ENCODE data around the gene GFOD2. TPM values are rescaled to one million over a fixed set of nuclear protein-coding genes. Genes with fewer than 3 reads are reported as not detected.

The GFOD2 gene
- total and polyA plus RNA-seq, 2 of the 13 experiments (the other 11 are each of a cell fraction or from before 2014, with no cell fraction given), result 11.1 to 17.2 TPM

GRCh38 chr16:67679935-67680897, 38.9 kb downstream of the GFOD2 start:
- ATAC-seq, result no peak
- H3K4me1 ChIP-seq (ENCODE audit: insufficient read depth, low read length), result no peaks in the 10 kb centered on the region
- 93% methylated on average over 10 of the region's 10 CpGs for WGBS (ENCODE audit: low lambda C conversion rate)

More at GRCh38 chr16:67679935-67680897, 38.9 kb downstream of the GFOD2 start:
- FAIRE-seq (no peak), DNase-seq (ENCODE audit: low spot score) (no peak)
- no TSS peak for BruUV-seq (replicated peaks)
- H4K20me1 ChIP-seq (ENCODE audit: insufficient read depth, low read length), result no peaks in the 10 kb centered on the region
- H3K36me3 ChIP-seq (replicated peaks in 1 of 2; ENCODE audit: control insufficient read depth in 1 of 2, insufficient read depth in 2 of 2, low read length in 2 of 2), result peaks cover 14 to 29% of the 10 kb centered on the region in 2 experiments
- CTCF ChIA-PET (ENCODE audit: low intra/inter-chr PET ratio, low total read pairs), result no interaction called here
- TF ChIP-seq ZNF121 (CRISPR knock-in tag; IDR thresholded peaks at IDR 0.05) (peak; percentile 47; the same call in 1 of the 2 replicates), NCOA1 (CRISPR knock-in tag; IDR thresholded peaks at IDR 0.05) (no peak), CREB1 (IDR thresholded peaks at IDR 0.05) (peak; percentile 39; the same call in 1 of the 2 replicates), CREB1 (CRISPR knock-in tag; IDR thresholded peaks at IDR 0.05) (no peak), ATF7 (IDR thresholded peaks at IDR 0.05) (peak; percentile 82), ATF7 (CRISPR knock-in tag; IDR thresholded peaks at IDR 0.05) (no peak), ZNF256 (CRISPR knock-in tag; conservative IDR thresholded peaks at IDR 0.05) (no peak), GRHL1 (CRISPR knock-in tag; conservative IDR thresholded peaks at IDR 0.05) (no peak), ZNF770 (CRISPR knock-in tag; IDR thresholded peaks at IDR 0.05) (peak; percentile 67), ZNF740 (CRISPR knock-in tag; IDR thresholded peaks at IDR 0.05) (no peak)
- POLR2A ChIA-PET, result no interaction called here
- H3K27ac ChIP-seq (ENCODE audit: extremely low read length, insufficient read depth, low read length), result no peak overlapping the region
- H3K79me2 ChIP-seq (ENCODE audit: insufficient read depth, low read length), result no peaks in the 10 kb centered on the region
- no peak overlapping the region for H3K4me3 ChIP-seq (replicated peaks in 1 of 3; ENCODE audit: insufficient read depth in 1 of 3, low read depth in 2 of 3, low read length in 3 of 3)
- intact Hi-C loops (cut with micrococcal nuclease; ENCODE audit: unreplicated experiment) (no loop called here), in situ Hi-C loops (cut with HindIII; ENCODE audit: extremely low pct_ligation_motif_present, low pct_unique_long_range_greater_than_20kb) (no loop called here)
- H3K27me3 ChIP-seq (ENCODE audit: control insufficient read depth in 1 of 2, insufficient read depth in 2 of 2, low read length in 2 of 2), result no peaks in the 10 kb centered on the region
- H3K4me2 ChIP-seq (ENCODE audit: low read depth, low read length), result no peak overlapping the region
- H2AFZ ChIP-seq (ENCODE audit: low read length), result no peak overlapping the region
- no peaks in the 10 kb centered on the region for H3K9me3 ChIP-seq (ENCODE audit: low read length)
- H3K9ac ChIP-seq (ENCODE audit: insufficient read depth, low read depth, low read length), result no peak overlapping the region
